ENCODE data around the gene TFEB. TPM values are rescaled to one million over a fixed set of nuclear protein-coding genes. Genes with fewer than 3 reads are reported as not detected.

Gene TFEB
- polyA plus RNA-seq, 1 donor (not counting 4 experiments of a cell fraction or from before 2014, with no cell fraction given), result 4.3 TPM

- no peak overlapping the region for H3K9ac ChIP-seq (ENCODE audit: control insufficient read depth, extremely low read depth, insufficient read depth, low read length)
- FAIRE-seq (no peak), DNase-seq (ENCODE audit: low read depth, low spot score) (no peak)
- TF ChIP-seq EZH2 (IDR thresholded peaks at IDR 0.05; ENCODE audit: low read length), result no peak
- TF ChIP-seq, protein P1, sequence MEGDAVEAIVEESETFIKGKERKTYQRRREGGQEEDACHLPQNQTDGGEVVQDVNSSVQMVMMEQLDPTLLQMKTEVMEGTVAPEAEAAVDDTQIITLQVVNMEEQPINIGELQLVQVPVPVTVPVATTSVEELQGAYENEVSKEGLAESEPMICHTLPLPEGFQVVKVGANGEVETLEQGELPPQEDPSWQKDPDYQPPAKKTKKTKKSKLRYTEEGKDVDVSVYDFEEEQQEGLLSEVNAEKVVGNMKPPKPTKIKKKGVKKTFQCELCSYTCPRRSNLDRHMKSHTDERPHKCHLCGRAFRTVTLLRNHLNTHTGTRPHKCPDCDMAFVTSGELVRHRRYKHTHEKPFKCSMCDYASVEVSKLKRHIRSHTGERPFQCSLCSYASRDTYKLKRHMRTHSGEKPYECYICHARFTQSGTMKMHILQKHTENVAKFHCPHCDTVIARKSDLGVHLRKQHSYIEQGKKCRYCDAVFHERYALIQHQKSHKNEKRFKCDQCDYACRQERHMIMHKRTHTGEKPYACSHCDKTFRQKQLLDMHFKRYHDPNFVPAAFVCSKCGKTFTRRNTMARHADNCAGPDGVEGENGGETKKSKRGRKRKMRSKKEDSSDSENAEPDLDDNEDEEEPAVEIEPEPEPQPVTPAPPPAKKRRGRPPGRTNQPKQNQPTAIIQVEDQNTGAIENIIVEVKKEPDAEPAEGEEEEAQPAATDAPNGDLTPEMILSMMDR (optimal IDR thresholded peaks at IDR 0.05 in 1 of 3, IDR thresholded peaks at IDR 0.05 in 1 of 3, conservative IDR thresholded peaks at IDR 0.05 in 1 of 3; ENCODE audit: extremely low read depth in 1 of 3, insufficient read depth in 2 of 3, low read length in 3 of 3), result no peak
- dilution Hi-C loops (cut with MboI; ENCODE audit: extremely low pct_ligation_motif_present, low sequenced_read_pairs), result no loop called here
- H2AFZ ChIP-seq (ENCODE audit: control insufficient read depth, low read length), result no peak overlapping the region
- no peaks in the 10 kb centered on the region for H3K4me1 ChIP-seq (ENCODE audit: control insufficient read depth, extremely low read depth, insufficient read depth, low read length)
- H3K27ac ChIP-seq (ENCODE audit: control insufficient read depth, insufficient read depth, low read length), result no peak overlapping the region
- peaks cover 6% of the 10 kb centered on the region for H3K27me3 ChIP-seq (ENCODE audit: control insufficient read depth, extremely low read depth, insufficient read depth, low read length)
- H3K4me3 ChIP-seq (ENCODE audit: control insufficient read depth in 2 of 3, extremely low read depth in 1 of 3, insufficient read depth in 2 of 3, low read depth in 1 of 3, low read length in 3 of 3), result no peak overlapping the region
- H3K4me2 ChIP-seq (ENCODE audit: control insufficient read depth, extremely low read depth, insufficient read depth, low read depth, low read length), result no peak overlapping the region
- H4K20me1 ChIP-seq (ENCODE audit: control insufficient read depth, extremely low read depth, insufficient read depth, low read length), result no peaks in the 10 kb centered on the region
- H3K9me3 ChIP-seq (ENCODE audit: control insufficient read depth, low read depth, low read length), result no peaks in the 10 kb centered on the region
- H3K9me1 ChIP-seq (ENCODE audit: control insufficient read depth, extremely low read depth, insufficient read depth, low read length), result no peaks in the 10 kb centered on the region
- no peaks in the 10 kb centered on the region for H3K36me3 ChIP-seq (ENCODE audit: control insufficient read depth in 2 of 2, extremely low read depth in 1 of 2, insufficient read depth in 2 of 2, low read length in 2 of 2)
- no peaks in the 10 kb centered on the region for H3K79me2 ChIP-seq (ENCODE audit: control insufficient read depth, insufficient read depth, low read length)
Measured at GRCh38 chr6:41757931-41758640, 22.7 kb upstream of the TFEB start.

DNA sequence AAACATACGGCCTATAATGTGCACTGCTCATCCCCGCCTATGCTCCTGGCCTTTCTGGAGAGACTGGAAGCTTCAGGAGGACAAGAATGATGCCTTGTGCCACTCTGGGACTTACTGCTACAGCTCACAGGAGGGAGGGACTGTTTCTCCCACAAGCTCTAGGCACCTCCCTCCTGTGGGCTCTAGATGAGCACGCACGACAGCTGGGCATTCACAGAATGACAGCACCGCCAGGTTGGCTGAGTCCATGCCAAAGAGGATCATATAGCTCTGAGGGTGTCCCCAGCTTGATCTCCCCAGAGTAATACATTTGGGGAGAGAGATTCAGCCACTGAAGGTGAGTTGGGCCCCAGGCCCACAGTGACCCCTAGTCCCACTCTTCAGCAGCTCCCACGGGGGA, 21.9 kb upstream of the TFEB start:
- Histone ChIP-seq H3K27me3 (ENCODE audit: control insufficient read depth, extremely low read depth, insufficient read depth, low read length) (peaks cover 6% of the 10 kb centered on the region), H4K20me1 (ENCODE audit: control insufficient read depth, extremely low read depth, insufficient read depth, low read length) (no peaks in the 10 kb centered on the region), H3K27ac (ENCODE audit: control insufficient read depth, insufficient read depth, low read length) (no peak overlapping the region), H3K9me3 (ENCODE audit: control insufficient read depth, low read depth, low read length) (no peaks in the 10 kb centered on the region), H3K36me3 (ENCODE audit: control insufficient read depth in 2 of 2, extremely low read depth in 1 of 2, insufficient read depth in 2 of 2, low read length in 2 of 2) (no peaks in the 10 kb centered on the region), H3K4me3 (ENCODE audit: control insufficient read depth in 2 of 3, extremely low read depth in 1 of 3, insufficient read depth in 2 of 3, low read depth in 1 of 3, low read length in 3 of 3) (no peak overlapping the region), H2AFZ (ENCODE audit: control insufficient read depth, low read length) (no peak overlapping the region), H3K79me2 (ENCODE audit: control insufficient read depth, insufficient read depth, low read length) (no peaks in the 10 kb centered on the region), H3K9ac (ENCODE audit: control insufficient read depth, extremely low read depth, insufficient read depth, low read length) (no peak overlapping the region), H3K9me1 (ENCODE audit: control insufficient read depth, extremely low read depth, insufficient read depth, low read length) (no peaks in the 10 kb centered on the region), H3K4me2 (ENCODE audit: control insufficient read depth, extremely low read depth, insufficient read depth, low read depth, low read length) (no peak overlapping the region), H3K4me1 (ENCODE audit: control insufficient read depth, extremely low read depth, insufficient read depth, low read length) (no peaks in the 10 kb centered on the region)
- TF ChIP-seq, protein P1 (optimal IDR thresholded peaks at IDR 0.05 in 1 of 3, IDR thresholded peaks at IDR 0.05 in 1 of 3, conservative IDR thresholded peaks at IDR 0.05 in 1 of 3; ENCODE audit: extremely low read depth in 1 of 3, insufficient read depth in 2 of 3, low read length in 3 of 3), result no peak
- TF ChIP-seq EZH2 (IDR thresholded peaks at IDR 0.05; ENCODE audit: low read length), result no peak
- dilution Hi-C loops (cut with MboI; ENCODE audit: extremely low pct_ligation_motif_present, low sequenced_read_pairs), result no loop called here
- FAIRE-seq, result no peak
- DNase-seq (ENCODE audit: low read depth, low spot score), result no peak
